Large intestine (tissue), 3 donors: ENCODE results near the gene PPP1R16B. TPM values are rescaled to one million over a fixed set of nuclear protein-coding genes. Genes with fewer than 3 reads are reported as not detected.
"Not testable (repeated sequence)": the region's sequence is repeated elsewhere in the genome, so short reads cannot be mapped to it uniquely, and the experiment has no call there.

ENCODE experiments used
- DNase-seq, 2 donors: peaks; one replicate each; pipeline versions ENCODE4 v3.0.0 to v3.0.0-alpha.2; 2013
- H3K27ac ChIP-seq: one replicate; pipeline ENCODE4 v1.5.1; 2013; ENCODE audit warnings: low read length
- H3K27me3 ChIP-seq: 2 replicates; pipeline ENCODE4 v1.6.1; 2013; ENCODE audit warnings: low read length; ENCODE audit not compliant: control insufficient read depth, insufficient read depth
- H3K36me3 ChIP-seq: 2 replicates; pipeline ENCODE4 v1.6.1; 2013; ENCODE audit warnings: low read length; ENCODE audit not compliant: control insufficient read depth, insufficient read depth
- H3K4me1 ChIP-seq: one replicate; pipeline ENCODE4 v1.6.1; 2013; ENCODE audit warnings: low read length; ENCODE audit not compliant: control insufficient read depth, insufficient read depth
- H3K4me3 ChIP-seq: one replicate; pipeline ENCODE4 v1.5.1; 2013; ENCODE audit warnings: low read length
- H3K9me3 ChIP-seq: one replicate; pipeline ENCODE4 v1.6.1; 2013; ENCODE audit warnings: mild to moderate bottlenecking, low read depth, low read length, moderate library complexity; ENCODE audit not compliant: control insufficient read depth
- WGBS: methylation state at CpG from one replicate; pipeline ENCODE4 v1.1.5; 2013; ENCODE audit warnings: low lambda C conversion rate; ENCODE audit not compliant: insufficient coverage; 5-methylcytosine and 5-hydroxymethylcytosine counted together
- polyA plus RNA-seq: library from polyadenylated mRNA; unstranded; fragments of 120-200 nt; gene quantifications from one replicate; pipeline ENCODE4 v1.2.1, GENCODE V29; 2013

Gene PPP1R16B
- polyA plus RNA-seq, 1 donor, result 3.5 TPM

DNA sequence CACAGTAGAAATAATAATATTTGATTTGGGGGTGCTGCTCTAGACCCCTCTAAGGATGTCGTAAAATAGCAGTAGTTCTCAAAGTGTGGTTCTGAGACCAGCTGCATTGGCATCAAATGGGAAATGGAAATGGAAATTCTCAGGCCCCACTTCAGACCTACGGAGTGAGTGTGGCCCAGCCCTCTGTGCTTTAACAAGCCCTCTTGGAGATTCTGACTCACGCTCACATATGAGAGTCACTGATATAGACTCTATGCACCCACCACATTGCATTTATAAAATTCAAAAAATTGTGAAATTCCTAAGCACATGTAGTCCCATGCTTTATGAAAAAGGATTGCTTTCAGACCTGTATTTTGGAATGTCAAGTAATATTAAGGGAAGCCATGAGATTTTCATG is 14.2 kb upstream of the PPP1R16B start:
- Histone ChIP-seq H3K27me3 (no peaks in the 10 kb centered on the region), H3K4me1 (no peaks in the 10 kb centered on the region), H3K4me3 (no peak overlapping the region), H3K36me3 (no peaks in the 10 kb centered on the region), H3K27ac (no peak overlapping the region), H3K9me3 (no peaks in the 10 kb centered on the region)
- no CpG with 5 or more reads among the region's 3 CpGs for WGBS
- no peak for DNase-seq

DNA sequence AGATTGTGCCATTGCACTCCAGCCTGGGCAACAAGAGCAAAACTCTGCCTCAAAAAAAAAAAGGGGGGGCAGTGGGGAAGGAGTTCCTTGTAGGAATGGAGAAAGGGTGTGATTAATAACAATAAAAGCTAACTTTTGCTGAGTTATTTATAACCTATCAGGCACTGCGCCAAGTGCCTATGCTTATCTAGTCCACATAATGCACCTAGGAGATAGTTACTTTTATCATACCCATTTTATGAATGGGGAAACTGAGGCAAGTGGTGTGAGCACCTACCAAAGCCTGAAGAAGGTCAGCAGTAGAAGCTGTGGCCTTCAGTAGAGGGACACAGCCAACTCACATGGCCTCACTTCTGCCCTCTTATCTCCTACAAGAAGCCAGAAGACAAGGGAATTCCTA is 13.6 kb upstream of the PPP1R16B start:
- no CpG with 5 or more reads among the region's 1 CpG for WGBS
- H3K4me1 ChIP-seq, result no peaks in the 10 kb centered on the region
- no peak for DNase-seq

DNA sequence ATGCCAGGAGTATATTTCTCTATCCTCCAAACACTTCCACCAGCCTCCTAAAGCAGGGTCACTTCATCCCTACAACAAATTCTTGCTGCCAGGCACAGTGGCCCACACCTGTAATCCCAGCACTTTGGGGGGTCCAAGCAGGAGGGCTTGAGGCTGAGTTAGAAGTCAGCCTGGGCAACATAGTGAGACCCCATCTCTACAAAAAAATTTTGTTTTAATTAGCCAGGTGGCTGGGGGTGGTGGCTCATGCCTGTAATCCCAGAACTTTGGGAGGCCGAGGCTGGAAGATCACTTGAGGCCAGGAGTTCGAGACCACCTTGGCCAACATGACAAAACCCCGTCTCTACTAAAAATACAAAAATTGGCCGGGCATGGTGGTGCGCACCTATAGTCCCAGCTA is 11.4 kb upstream of the PPP1R16B start:
- H3K4me3 ChIP-seq, H3K36me3 ChIP-seq, H3K9me3 ChIP-seq, DNase-seq, H3K27ac ChIP-seq, H3K27me3 ChIP-seq, H3K4me1 ChIP-seq: not testable (repeated sequence)
- no CpG with 5 or more reads among the region's 5 CpGs for WGBS

More for the DNA sequence above, 13.6 kb upstream of the PPP1R16B start:
- Histone ChIP-seq H3K4me3 (no peak overlapping the region), H3K27ac (no peak overlapping the region), H3K36me3 (no peaks in the 10 kb centered on the region), H3K27me3 (no peaks in the 10 kb centered on the region), H3K9me3 (no peaks in the 10 kb centered on the region)

DNA sequence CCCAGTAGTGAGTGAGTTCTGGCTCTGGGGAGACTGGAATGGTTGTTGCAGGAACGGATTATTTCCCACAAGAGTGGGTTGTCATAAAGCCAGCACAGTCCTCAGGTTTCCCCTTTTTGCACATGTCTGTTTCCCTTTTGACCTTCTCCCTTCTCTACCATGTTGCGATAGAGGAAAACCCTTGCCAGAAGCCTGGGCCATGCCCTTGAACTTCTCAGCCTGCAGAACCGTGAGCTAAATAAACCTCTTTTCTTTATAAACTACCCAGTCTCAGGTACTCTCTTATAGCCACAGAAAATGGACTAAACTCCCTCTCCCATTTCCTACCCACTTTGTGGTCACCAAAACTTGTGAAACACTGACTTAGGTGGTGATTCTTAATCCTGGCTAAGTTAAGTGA is 7.2 kb upstream of the PPP1R16B start:
- Histone ChIP-seq H3K27ac (no peak overlapping the region), H3K36me3 (no peaks in the 10 kb centered on the region), H3K4me3 (no peak overlapping the region), H3K4me1 (no peaks in the 10 kb centered on the region), H3K27me3 (peaks cover 2% of the 10 kb centered on the region), H3K9me3 (no peaks in the 10 kb centered on the region)
- no peak for DNase-seq
- no CpG with 5 or more reads among the region's 3 CpGs for WGBS

DNA sequence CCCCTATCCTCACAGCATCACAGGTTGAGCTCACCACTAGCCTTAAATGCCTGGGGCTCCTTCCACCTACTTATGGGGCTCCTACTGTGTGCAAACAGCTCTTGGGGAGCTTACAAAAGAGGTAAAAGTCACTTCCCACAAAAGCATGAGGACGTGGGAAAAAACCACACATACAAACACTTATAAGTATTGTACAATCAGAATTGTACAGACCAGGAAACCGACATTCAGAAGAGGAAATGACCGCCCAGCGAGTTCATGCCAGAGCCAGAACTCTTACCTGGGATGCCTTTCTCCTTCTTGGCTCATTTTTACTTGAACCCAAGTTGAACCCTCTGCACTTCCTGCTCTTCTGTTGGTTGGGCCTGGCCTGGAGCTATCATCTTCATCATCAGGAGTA is 6.3 kb upstream of the PPP1R16B start:
- DNase-seq, result no peak
- H3K9me3 ChIP-seq, result no peaks in the 10 kb centered on the region
- no peak overlapping the region for H3K27ac ChIP-seq
- H3K27me3 ChIP-seq, result peaks cover 5% of the 10 kb centered on the region
- no CpG with 5 or more reads among the region's 4 CpGs for WGBS
- no peaks in the 10 kb centered on the region for H3K36me3 ChIP-seq
- H3K4me1 ChIP-seq, result no peaks in the 10 kb centered on the region
- H3K4me3 ChIP-seq, result no peak overlapping the region

DNA sequence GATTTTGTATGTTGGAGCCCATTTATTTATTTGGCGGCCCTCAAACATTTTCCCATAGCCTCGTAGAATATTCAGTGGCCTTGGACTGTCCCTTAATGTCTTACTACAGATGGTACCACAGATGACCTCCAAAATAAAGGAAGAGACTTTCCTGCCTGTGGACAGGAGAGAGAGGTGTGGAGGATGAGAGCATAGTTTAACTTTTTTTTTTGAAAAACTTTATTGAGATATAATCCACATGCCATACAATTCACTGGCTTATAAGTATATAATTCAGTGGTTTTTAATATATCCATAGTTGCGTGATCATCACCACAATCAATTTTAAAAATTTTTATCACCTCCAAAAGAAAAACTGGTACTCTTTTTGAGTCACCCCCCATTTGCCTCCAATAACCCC is 4.6 kb upstream of the PPP1R16B start:
- H3K4me1 ChIP-seq, result no peaks in the 10 kb centered on the region
- no peaks in the 10 kb centered on the region for H3K9me3 ChIP-seq
- peaks cover 22% of the 10 kb centered on the region for H3K27me3 ChIP-seq
- H3K36me3 ChIP-seq, result no peaks in the 10 kb centered on the region
- no peak overlapping the region for H3K27ac ChIP-seq
- no peak for DNase-seq
- H3K4me3 ChIP-seq, result no peak overlapping the region
- no CpG with 5 or more reads among the region's 3 CpGs for WGBS

DNA sequence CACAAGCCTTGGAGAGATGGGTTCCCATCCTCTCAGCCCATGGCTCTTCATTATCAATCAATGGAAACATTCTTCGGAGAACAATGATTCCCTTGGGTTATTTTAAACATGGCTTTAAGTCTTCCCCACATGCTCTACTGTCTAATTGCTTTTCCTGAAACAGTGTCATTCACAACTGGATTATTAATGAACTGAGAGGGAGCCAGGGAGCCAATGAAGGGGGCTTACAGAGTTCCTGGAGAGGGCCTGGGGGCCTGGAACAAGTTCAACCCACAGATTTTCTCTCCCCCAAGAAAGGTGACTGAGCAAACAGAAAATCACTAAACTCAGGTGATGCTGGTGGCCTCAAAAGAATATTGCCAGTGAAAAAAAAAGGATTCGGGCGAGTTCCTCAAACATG is 1.3 kb upstream of the PPP1R16B start:
- no peak overlapping the region for H3K27ac ChIP-seq
- peaks cover 53% of the 10 kb centered on the region for H3K27me3 ChIP-seq
- H3K4me3 ChIP-seq, result no peak overlapping the region
- no peaks in the 10 kb centered on the region for H3K36me3 ChIP-seq
- no peaks in the 10 kb centered on the region for H3K4me1 ChIP-seq
- DNase-seq, result no peak
- H3K9me3 ChIP-seq, result no peaks in the 10 kb centered on the region
- 80% methylated on average over 1 of the region's 3 CpGs for WGBS

DNA sequence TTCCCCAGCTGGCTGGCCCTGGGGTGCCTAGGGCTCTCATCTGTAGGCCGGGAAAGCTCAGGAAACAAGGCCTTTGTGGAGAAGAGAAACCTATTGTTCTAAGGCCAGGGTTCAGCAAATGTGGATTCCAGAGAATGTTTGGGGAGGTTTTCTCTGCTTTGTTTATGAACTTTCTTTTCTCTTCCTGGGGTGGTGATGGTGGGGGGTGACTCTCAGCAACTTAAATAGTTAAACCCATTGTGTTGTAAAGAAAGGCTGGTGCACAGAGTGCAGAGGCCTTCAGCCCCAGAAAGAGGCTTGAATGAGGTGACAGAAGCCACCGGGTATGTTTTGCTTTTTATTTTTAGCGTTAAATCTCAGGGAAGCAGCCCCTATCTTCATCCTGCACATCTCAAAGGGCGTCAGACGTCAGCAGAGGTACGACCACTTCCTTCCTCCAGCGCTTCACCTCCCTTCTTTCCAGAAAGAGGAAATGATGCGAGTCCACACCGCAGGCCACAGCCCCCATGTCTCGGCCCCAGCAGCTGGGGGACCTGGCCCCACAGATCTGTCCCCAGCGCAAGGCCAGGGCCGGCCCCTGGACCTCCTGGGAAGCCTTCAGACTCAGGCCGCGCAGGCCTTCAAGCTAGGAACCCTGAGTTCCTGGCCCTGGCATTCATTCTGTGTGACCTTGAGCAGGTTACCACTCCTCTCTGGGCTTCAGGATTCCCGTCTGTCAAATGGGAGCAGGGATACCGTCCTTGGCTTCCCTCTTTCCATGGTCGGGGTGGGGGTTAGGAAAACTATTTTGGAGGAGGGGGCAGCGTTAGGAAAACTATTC is 605 bp upstream of the PPP1R16B start:
- Histone ChIP-seq H3K9me3 (no peaks in the 10 kb centered on the region), H3K36me3 (no peaks in the 10 kb centered on the region), H3K4me1 (no peaks in the 10 kb centered on the region), H3K4me3 (peak overlapping the region; percentile 18), H3K27ac (peak overlapping the region; percentile 29), H3K27me3 (peaks cover 56% of the 10 kb centered on the region)
- 80% methylated on average over 1 of the region's 18 CpGs for WGBS
- DNase-seq, result peak; percentile 40

DNA sequence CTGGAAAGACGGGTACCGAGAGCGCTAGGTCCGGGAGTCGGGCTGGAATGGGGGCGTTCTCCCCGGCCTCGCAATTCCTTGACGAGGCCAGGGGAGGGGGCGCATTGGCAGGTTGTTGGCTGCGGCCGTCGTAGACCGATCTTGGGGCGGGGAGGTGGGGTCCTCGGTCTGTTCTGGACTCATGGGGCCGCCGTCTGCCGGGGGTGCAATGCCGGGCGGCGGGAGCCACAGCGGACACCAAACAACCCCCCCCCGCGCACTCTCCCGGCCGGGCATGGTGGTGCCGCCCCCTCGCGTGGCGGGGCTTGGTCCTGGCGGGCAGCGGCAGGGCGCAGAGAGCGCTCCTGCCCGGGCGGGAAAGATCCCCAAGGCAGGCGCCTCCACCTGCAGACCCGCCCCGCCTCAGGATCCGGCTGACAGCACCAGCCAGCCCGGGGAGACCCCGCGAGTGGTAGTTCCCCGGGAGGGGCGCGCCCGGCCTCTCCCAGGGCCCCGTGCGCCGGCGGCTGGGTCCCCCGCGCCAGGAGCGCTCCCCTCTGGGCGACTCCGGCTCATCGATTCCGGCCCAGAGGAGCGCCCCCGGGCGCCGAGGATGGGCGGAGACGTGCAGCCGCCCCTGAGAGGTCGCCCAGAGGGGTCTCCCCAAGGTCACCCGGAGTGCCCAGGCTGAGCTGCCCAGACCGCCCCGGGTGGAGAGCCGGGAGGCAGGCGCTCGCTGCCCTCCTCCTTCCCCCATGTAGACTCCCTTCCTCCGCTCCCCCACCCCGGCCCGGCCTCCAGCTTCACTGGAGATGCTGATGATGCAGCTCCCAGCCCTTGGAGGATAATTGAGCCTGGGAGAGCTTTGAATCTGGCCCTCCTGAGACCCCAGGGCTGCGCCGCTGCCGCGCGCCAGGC is 709 bp downstream of the PPP1R16B start:
- Histone ChIP-seq H3K9me3 (no peaks in the 10 kb centered on the region), H3K36me3 (no peaks in the 10 kb centered on the region), H3K4me3 (peak overlapping the region; percentile 40), H3K27me3 (peaks cover 66% of the 10 kb centered on the region), H3K4me1 (no peaks in the 10 kb centered on the region), H3K27ac (no peak overlapping the region)
- no CpG with 5 or more reads among the region's 81 CpGs for WGBS
- DNase-seq, result no peak

DNA sequence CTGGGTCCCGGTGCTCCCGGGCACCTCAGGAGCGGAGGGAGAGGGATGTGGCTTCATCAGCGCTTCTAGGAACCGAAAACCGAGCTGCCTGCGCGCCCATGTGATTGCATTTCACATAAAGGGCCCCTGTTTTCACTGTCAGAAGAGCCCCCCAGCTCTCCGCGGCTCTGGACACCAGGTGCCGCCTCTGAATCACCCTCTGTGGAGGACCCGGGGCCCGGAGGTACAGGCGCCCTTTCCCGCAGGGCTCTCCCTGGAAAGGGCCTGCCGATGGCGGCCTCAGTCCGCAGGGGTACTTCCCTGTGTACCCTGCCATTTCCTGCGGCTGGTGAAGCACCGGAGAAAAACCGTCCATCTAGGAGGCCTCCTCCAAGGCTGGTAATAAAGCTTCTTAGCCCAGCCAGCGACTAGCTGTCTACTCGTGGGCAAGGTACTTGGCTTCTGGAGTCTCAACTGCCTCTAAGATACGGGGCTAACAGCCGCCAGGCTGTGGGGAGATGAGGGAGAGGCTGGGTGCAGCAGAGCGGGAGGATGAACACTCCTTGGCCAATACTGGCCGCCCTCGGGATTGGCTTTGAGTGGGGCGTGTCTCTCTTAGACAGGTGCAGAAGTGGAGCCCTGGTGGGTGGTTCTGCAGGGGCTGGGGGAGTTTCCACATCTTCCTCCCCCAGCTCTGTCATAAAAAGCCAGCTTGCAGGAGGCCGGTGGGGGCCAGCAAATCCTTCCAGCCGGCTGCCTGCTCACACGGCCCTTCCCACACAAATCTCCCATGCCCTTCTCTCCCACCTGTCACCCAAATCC is 1.6 kb downstream of the PPP1R16B start:
- Histone ChIP-seq H3K27ac (no peak overlapping the region), H3K4me1 (no peaks in the 10 kb centered on the region), H3K9me3 (no peaks in the 10 kb centered on the region), H3K36me3 (no peaks in the 10 kb centered on the region), H3K27me3 (peaks cover 66% of the 10 kb centered on the region), H3K4me3 (peak overlapping the region; percentile 16)
- no CpG with 5 or more reads among the region's 32 CpGs for WGBS
- no peak for DNase-seq
